ENCODE results near the gene GRIK4. TPM values are rescaled to one million over a fixed set of nuclear protein-coding genes. Genes with fewer than 3 reads are reported as not detected.

The GRIK4 gene
- total and polyA plus RNA-seq, 2 donors from 2014 or later = 0.25 TPM; not detected in 1

DNA sequence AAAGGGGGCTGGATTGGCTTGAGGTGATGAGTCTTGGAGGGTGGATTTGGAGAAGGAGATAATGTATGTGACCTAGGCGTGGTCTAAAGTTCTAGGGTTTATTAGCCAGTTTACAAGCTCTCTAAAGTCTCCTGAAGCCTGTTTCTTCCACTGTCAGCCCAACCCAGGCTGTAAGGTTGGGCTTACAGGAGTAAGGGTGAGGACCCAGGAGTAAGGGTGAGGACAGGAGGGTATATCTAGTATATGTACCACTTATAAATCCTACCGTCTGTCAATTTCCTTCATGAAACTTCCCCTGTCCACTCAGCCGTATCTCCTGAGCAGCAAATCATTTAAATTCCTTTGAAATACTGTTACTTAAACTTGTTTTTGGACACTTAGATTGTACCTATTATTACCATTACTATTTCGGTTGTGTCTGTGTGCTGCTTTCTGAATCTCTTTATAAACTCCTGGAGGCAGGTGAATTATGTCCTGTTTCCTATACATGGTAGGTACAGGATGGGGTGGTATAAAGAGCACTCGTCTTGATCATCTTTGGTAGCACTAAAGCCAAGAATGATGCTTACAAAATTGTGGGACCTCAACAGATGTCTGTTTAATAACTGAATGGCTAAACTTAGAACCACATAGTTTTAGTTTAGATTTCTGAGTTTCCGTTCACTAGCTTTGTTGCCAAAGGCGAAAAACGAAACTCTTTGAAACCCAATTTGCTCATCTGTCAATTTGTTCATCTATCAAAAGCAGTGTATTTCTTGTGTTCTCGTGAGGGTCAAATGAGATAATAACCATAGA lies 192.0 kb downstream of the GRIK4 start:
- no peak for FAIRE-seq
- Histone ChIP-seq H3K4me1 (ENCODE audit: control insufficient read depth in 2 of 3, insufficient read depth in 2 of 3, low read depth in 1 of 3, low read length in 3 of 3) (no peaks in the 10 kb centered on the region), H3K27ac (ENCODE audit: low read depth in 2 of 2, low read length in 2 of 2) (no peak overlapping the region), H3K27me3 (ENCODE audit: control insufficient read depth, insufficient read depth, low read length) (no peaks in the 10 kb centered on the region), H3K4me3 (ENCODE audit: low read length in 3 of 3) (no peak overlapping the region), H3K9ac (ENCODE audit: low read length in 3 of 3) (no peak overlapping the region), H3K9me3 (ENCODE audit: control insufficient read depth in 2 of 3, insufficient read depth in 1 of 3, low read length in 3 of 3) (peaks cover 0 to 6% (median 3%) of the 10 kb centered on the region in 3 donors), H3K36me3 (ENCODE audit: control insufficient read depth in 2 of 3, insufficient read depth in 3 of 3, low read length in 3 of 3) (no peaks in the 10 kb centered on the region)
- intact Hi-C loops (cut with DNase I) = no loop called here
- TF ChIP-seq CTCF (IDR thresholded peaks at IDR 0.05; ENCODE audit: borderline replicate concordance, extremely low read depth, insufficient read depth) = no peak
- DNase-seq = no peak

DNA sequence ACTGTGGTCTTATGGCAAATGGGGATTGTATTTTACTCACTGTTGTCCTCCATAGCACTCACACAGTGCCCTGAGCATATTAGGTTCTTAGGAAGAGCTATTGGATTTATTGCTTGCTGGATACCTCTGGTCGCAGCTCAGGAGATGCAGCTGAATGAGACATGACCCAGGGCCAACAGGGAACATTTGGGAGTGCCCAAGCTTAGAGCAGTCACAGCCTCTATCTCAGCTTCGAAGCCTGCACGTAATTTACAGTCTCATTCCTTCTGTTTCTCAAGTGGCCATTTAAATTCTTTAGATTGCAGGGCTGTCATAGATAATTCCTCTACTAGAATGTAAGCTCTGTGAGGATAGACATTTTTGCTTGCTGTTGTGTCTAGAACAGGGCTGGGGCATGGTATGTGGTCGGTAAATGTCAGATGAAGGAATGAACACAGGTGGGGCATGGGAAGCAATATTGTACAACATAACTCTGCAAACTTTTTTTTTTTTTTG lies 192.8 kb downstream of the GRIK4 start:
- H3K27me3 ChIP-seq (ENCODE audit: control insufficient read depth, insufficient read depth, low read length) = no peaks in the 10 kb centered on the region
- no peaks in the 10 kb centered on the region for H3K4me1 ChIP-seq (ENCODE audit: control insufficient read depth in 2 of 3, insufficient read depth in 2 of 3, low read depth in 1 of 3, low read length in 3 of 3)
- peaks cover 0 to 6% (median 3%) of the 10 kb centered on the region in 3 donors for H3K9me3 ChIP-seq (ENCODE audit: control insufficient read depth in 2 of 3, insufficient read depth in 1 of 3, low read length in 3 of 3)
- TF ChIP-seq CTCF (IDR thresholded peaks at IDR 0.05; ENCODE audit: borderline replicate concordance, extremely low read depth, insufficient read depth) = no peak
- H3K9ac ChIP-seq (ENCODE audit: low read length in 3 of 3) = no peak overlapping the region
- H3K4me3 ChIP-seq (ENCODE audit: low read length in 3 of 3) = no peak overlapping the region
- FAIRE-seq (no peak), DNase-seq (peak in 1 of 5 donors; percentile 20)
- H3K27ac ChIP-seq (ENCODE audit: low read depth in 2 of 2, low read length in 2 of 2) = no peak overlapping the region
- no peaks in the 10 kb centered on the region for H3K36me3 ChIP-seq (ENCODE audit: control insufficient read depth in 2 of 3, insufficient read depth in 3 of 3, low read length in 3 of 3)
- intact Hi-C loops (cut with DNase I) = no loop called here

GRCh38 chr11:120706257-120706656 lies 194.7 kb downstream of the GRIK4 start:
- intact Hi-C loops (cut with DNase I) = no loop called here
- Histone ChIP-seq H3K4me3 (ENCODE audit: low read length in 3 of 3) (no peak overlapping the region), H3K27me3 (ENCODE audit: control insufficient read depth, insufficient read depth, low read length) (no peaks in the 10 kb centered on the region), H3K9me3 (ENCODE audit: control insufficient read depth in 2 of 3, insufficient read depth in 1 of 3, low read length in 3 of 3) (peaks cover 0 to 6% (median 3%) of the 10 kb centered on the region in 3 donors), H3K9ac (ENCODE audit: low read length in 3 of 3) (no peak overlapping the region), H3K27ac (ENCODE audit: low read depth in 2 of 2, low read length in 2 of 2) (no peak overlapping the region), H3K36me3 (ENCODE audit: control insufficient read depth in 2 of 3, insufficient read depth in 3 of 3, low read length in 3 of 3) (no peaks in the 10 kb centered on the region), H3K4me1 (ENCODE audit: control insufficient read depth in 2 of 3, insufficient read depth in 2 of 3, low read depth in 1 of 3, low read length in 3 of 3) (peaks cover 0 to 3% (median 3%) of the 10 kb centered on the region in 3 donors)
- TF ChIP-seq CTCF (IDR thresholded peaks at IDR 0.05; ENCODE audit: borderline replicate concordance, extremely low read depth, insufficient read depth) = no peak
- DNase-seq (peak in 1 of 5 donors; percentile 20), FAIRE-seq (no peak)

All from kidney (tissue), 14 donors.